ENCODE measurements around the gene TCF25. TPM values are rescaled to one million over a fixed set of nuclear protein-coding genes. Genes with fewer than 3 reads are reported as not detected.

The TCF25 gene
- total RNA-seq, 1 experiment from 2014 or later, result 298 TPM

DNA sequence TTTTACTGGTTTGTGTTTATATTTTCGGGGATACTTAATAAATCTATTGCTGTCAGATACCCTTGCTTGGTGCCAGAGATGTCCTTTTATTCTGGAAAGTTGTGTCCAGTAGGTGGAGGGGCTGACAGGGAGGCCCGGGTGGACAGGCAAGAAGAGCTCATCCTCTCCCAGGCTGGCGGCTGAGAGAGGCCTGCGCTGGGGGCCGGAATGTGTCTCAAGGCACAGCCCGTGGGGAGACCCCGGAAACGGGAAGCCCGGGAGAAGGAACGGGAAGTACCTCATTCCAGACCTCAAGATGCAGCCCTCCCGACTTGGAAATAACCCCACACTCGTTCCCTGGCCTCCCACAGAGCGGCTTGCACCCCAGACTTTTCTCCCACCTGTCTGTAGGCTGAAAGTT is 62.6 kb downstream of the TCF25 start:
- Histone ChIP-seq H3K4me3 (no peak overlapping the region), H3K79me2 (ENCODE audit: low read depth) (no peaks in the 10 kb centered on the region), H3K4me2 (no peak overlapping the region), H3F3A (ENCODE audit: insufficient read depth, low read depth) (no peaks in the 10 kb centered on the region), H2AFZ (no peak overlapping the region), H3K4me1 (replicated peaks; ENCODE audit: insufficient read depth) (no peaks in the 10 kb centered on the region), H4K20me1 (ENCODE audit: insufficient read depth) (no peaks in the 10 kb centered on the region), H3K27ac (no peak overlapping the region), H3K9me3 (ENCODE audit: insufficient read depth, low read depth) (no peaks in the 10 kb centered on the region), H3K27me3 (ENCODE audit: insufficient read depth, low read depth) (0 out of 2 replicates have a peak, but pooled peaks cover 5% of the 10 kb centered on the region), H3K9me2 (ENCODE audit: insufficient read depth) (no peaks in the 10 kb centered on the region), H3K36me3 (ENCODE audit: low read depth) (no peaks in the 10 kb centered on the region)
- no TSS peak for BruUV-seq (replicated peaks)
- intact Hi-C loops (cut with micrococcal nuclease; ENCODE audit: unreplicated experiment), result no loop called here
- CTCF ChIA-PET, result no interaction called here
- POLR2A ChIA-PET (ENCODE audit: unreplicated experiment), result no interaction called here
- TF ChIP-seq, protein P1, sequence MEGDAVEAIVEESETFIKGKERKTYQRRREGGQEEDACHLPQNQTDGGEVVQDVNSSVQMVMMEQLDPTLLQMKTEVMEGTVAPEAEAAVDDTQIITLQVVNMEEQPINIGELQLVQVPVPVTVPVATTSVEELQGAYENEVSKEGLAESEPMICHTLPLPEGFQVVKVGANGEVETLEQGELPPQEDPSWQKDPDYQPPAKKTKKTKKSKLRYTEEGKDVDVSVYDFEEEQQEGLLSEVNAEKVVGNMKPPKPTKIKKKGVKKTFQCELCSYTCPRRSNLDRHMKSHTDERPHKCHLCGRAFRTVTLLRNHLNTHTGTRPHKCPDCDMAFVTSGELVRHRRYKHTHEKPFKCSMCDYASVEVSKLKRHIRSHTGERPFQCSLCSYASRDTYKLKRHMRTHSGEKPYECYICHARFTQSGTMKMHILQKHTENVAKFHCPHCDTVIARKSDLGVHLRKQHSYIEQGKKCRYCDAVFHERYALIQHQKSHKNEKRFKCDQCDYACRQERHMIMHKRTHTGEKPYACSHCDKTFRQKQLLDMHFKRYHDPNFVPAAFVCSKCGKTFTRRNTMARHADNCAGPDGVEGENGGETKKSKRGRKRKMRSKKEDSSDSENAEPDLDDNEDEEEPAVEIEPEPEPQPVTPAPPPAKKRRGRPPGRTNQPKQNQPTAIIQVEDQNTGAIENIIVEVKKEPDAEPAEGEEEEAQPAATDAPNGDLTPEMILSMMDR (conservative IDR thresholded peaks at IDR 0.05), result no peak
- no peak for TF ChIP-seq EZH2 (IDR thresholded peaks at IDR 0.05; ENCODE audit: low read depth)
- DNase-seq, result no peak

DNA sequence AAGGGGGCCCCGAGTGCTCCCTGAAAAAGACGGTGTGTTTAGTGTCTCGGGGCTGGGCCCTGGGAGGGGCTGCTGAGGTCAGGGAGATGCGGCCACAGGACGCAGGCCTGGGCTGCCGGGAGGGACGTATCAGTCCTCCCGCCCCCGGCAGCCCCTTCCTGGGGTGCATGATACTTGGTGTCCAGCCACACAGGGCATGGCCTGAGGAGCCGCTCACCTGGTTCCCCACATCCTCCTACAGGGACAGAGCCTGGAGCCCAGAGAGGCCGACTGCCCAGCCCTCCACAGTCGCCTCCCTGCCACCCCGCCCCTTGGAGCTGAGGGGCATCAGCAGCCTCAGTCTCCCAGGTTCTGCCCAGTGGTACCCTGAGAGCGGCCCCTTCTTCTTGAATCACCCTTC is 63.1 kb downstream of the TCF25 start:
- Histone ChIP-seq H3K36me3 (ENCODE audit: low read depth) (no peaks in the 10 kb centered on the region), H3K4me1 (replicated peaks; ENCODE audit: insufficient read depth) (no peaks in the 10 kb centered on the region), H3K27me3 (ENCODE audit: insufficient read depth, low read depth) (0 out of 2 replicates have a peak, but pooled peaks cover 6% of the 10 kb centered on the region), H3K4me2 (no peak overlapping the region), H3K27ac (no peak overlapping the region), H3K4me3 (no peak overlapping the region), H3K9me2 (ENCODE audit: insufficient read depth) (no peaks in the 10 kb centered on the region), H2AFZ (no peak overlapping the region), H4K20me1 (ENCODE audit: insufficient read depth) (no peaks in the 10 kb centered on the region), H3K79me2 (ENCODE audit: low read depth) (no peaks in the 10 kb centered on the region), H3K9me3 (ENCODE audit: insufficient read depth, low read depth) (no peaks in the 10 kb centered on the region), H3F3A (ENCODE audit: insufficient read depth, low read depth) (no peaks in the 10 kb centered on the region)
- no TSS peak for BruUV-seq (replicated peaks)
- no peak for DNase-seq
- POLR2A ChIA-PET (ENCODE audit: unreplicated experiment), result no interaction called here
- intact Hi-C loops (cut with micrococcal nuclease; ENCODE audit: unreplicated experiment), result no loop called here
- CTCF ChIA-PET, result no interaction called here
- no peak for TF ChIP-seq EZH2 (IDR thresholded peaks at IDR 0.05; ENCODE audit: low read depth)
- TF ChIP-seq, protein P1 (conservative IDR thresholded peaks at IDR 0.05), result no peak

DNA sequence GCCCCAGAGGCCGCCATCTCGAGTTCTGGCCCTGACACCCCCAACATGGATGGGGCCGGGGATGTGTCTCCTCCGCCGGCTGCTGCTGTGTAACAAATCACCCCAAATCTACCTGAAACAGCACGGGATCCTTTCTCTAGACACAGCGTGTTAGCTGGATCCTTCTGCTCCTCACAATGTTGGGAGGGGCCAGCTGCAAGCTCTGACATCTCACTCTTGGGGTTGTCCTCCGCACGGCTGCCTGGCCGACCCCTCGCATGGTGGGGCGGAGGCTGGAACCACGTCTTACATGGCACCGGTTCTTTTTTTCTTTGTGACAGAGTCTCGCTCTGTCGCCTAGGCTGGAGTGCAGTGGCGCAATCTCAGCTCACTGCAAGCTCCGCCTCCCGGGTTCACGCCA is 63.6 kb downstream of the TCF25 start:
- H3K9me2 ChIP-seq (ENCODE audit: insufficient read depth), result no peaks in the 10 kb centered on the region
- no peaks in the 10 kb centered on the region for H3F3A ChIP-seq (ENCODE audit: insufficient read depth, low read depth)
- H3K27ac ChIP-seq, result no peak overlapping the region
- H2AFZ ChIP-seq, result no peak overlapping the region
- no TSS peak for BruUV-seq (replicated peaks)
- ChIA-PET POLR2A (ENCODE audit: unreplicated experiment) (no interaction called here), CTCF (no interaction called here)
- no peak for DNase-seq
- no peaks in the 10 kb centered on the region for H3K36me3 ChIP-seq (ENCODE audit: low read depth)
- no peak overlapping the region for H3K4me3 ChIP-seq
- TF ChIP-seq, protein P1 (conservative IDR thresholded peaks at IDR 0.05), result no peak
- no peaks in the 10 kb centered on the region for H3K4me1 ChIP-seq (replicated peaks; ENCODE audit: insufficient read depth)
- no peak overlapping the region for H3K4me2 ChIP-seq
- no peaks in the 10 kb centered on the region for H4K20me1 ChIP-seq (ENCODE audit: insufficient read depth)
- H3K79me2 ChIP-seq (ENCODE audit: low read depth), result no peaks in the 10 kb centered on the region
- intact Hi-C loops (cut with micrococcal nuclease; ENCODE audit: unreplicated experiment), result no loop called here
- H3K27me3 ChIP-seq (ENCODE audit: insufficient read depth, low read depth), result 0 out of 2 replicates have a peak, but pooled peaks cover 9% of the 10 kb centered on the region
- H3K9me3 ChIP-seq (ENCODE audit: insufficient read depth, low read depth), result no peaks in the 10 kb centered on the region

Data from PC-9 (cell line).